Mesendoderm (in vitro differentiated cells): ENCODE measurements around the gene CYP2A7.
"Not testable (repeated sequence)": the region's sequence is repeated elsewhere in the genome, so short reads cannot be mapped to it uniquely, and the experiment has no call there.

Source experiments
- DNase-seq: peaks from one replicate; pipeline ENCODE4 v3.0.0; 2013
- H2AK5ac ChIP-seq: 2 replicates; pipeline ENCODE4 v1.6.1; 2013; ENCODE audit warnings: low read length, inconsistent platforms
- H2BK120ac ChIP-seq: 2 replicates; pipeline ENCODE4 v1.6.1; 2013; ENCODE audit warnings: low read depth, mild to moderate bottlenecking, low read length, moderate library complexity, mixed read lengths
- H2BK15ac ChIP-seq: replicated peaks from 2 replicates; pipeline ENCODE4 v1.6.1; 2013; ENCODE audit warnings: low read depth, mild to moderate bottlenecking, moderate library complexity
- H2BK5ac ChIP-seq: 2 replicates; pipeline ENCODE4 v1.6.1; 2013; ENCODE audit warnings: low read length, inconsistent platforms
- H3K18ac ChIP-seq: 2 replicates; pipeline ENCODE4 v1.6.1; 2013; ENCODE audit warnings: mild to moderate bottlenecking, low read length, mixed read lengths
- H3K23ac ChIP-seq: one replicate; pipeline ENCODE4 v1.6.1; 2013; ENCODE audit warnings: low read length
- H3K27ac ChIP-seq: 2 replicates; pipeline ENCODE4 v1.5.1; 2013; ENCODE audit warnings: low read depth, mild to moderate bottlenecking, inconsistent platforms, low read length, moderate library complexity
- H3K27me3 ChIP-seq: 2 replicates; pipeline ENCODE4 v1.6.1; 2013; ENCODE audit warnings: low read length, control low read depth, mild to moderate bottlenecking, inconsistent platforms; ENCODE audit not compliant: insufficient read depth, poor library complexity
- H3K36me3 ChIP-seq: 2 replicates; pipeline ENCODE4 v1.6.1; 2013; ENCODE audit warnings: low read length, inconsistent platforms; ENCODE audit not compliant: control insufficient read depth, insufficient read depth
- H3K4ac ChIP-seq: one replicate; pipeline ENCODE4 v1.6.1; 2013; ENCODE audit warnings: low read depth, mild to moderate bottlenecking, low read length, moderate library complexity
- H3K4me1 ChIP-seq: 2 replicates; pipeline ENCODE4 v1.6.1; 2013; ENCODE audit warnings: low read depth, low read length, inconsistent platforms; ENCODE audit not compliant: control insufficient read depth
- H3K4me2 ChIP-seq: 2 replicates; pipeline ENCODE4 v1.6.1; 2013; ENCODE audit warnings: low read length
- H3K4me3 ChIP-seq: 2 replicates; pipeline ENCODE4 v1.5.1; 2013; ENCODE audit warnings: mild to moderate bottlenecking, low read length
- H3K56ac ChIP-seq: one replicate; pipeline ENCODE4 v1.6.1; 2013; ENCODE audit warnings: low read length
- H3K79me1 ChIP-seq: 2 replicates; pipeline ENCODE4 v1.6.1; 2013; ENCODE audit warnings: low read length, inconsistent platforms
- H3K79me2 ChIP-seq: 2 replicates; pipeline ENCODE4 v1.6.1; 2013; ENCODE audit warnings: mild to moderate bottlenecking, low read length; ENCODE audit not compliant: control insufficient read depth, insufficient read depth
- H3K9ac ChIP-seq: 2 replicates; pipeline ENCODE4 v1.6.1; 2013; ENCODE audit warnings: low read length, inconsistent platforms
- H4K5ac ChIP-seq: one replicate; pipeline ENCODE4 v1.6.1; 2013; ENCODE audit warnings: low read length
- H4K8ac ChIP-seq: one replicate; pipeline ENCODE4 v1.6.1; 2013; ENCODE audit warnings: low read depth, mild to moderate bottlenecking, control low read depth, low read length, moderate library complexity
- WGBS: extraction: QIAGEN DNeasy Blood & Tissue Kit; methylation state at CpG from one replicate; pipeline ENCODE4 v1.1.7; 2013; ENCODE audit warnings: low lambda C conversion rate, missing lambda C conversion rate; ENCODE audit not compliant: insufficient coverage; ENCODE audit errors: extremely low coverage; 5-methylcytosine and 5-hydroxymethylcytosine counted together

The CYP2A7 gene

GRCh38 chr19:40874874-40875273, 7.2 kb downstream of the CYP2A7 start:
- not testable (repeated sequence) for H3K4me2 ChIP-seq, H3K79me2 ChIP-seq

GRCh38 chr19:40873873-40874272, 8.2 kb downstream of the CYP2A7 start:
- no CpG with 5 or more reads among the region's 2 CpGs for WGBS
- not testable (repeated sequence) for H3K4me3 ChIP-seq, H3K79me1 ChIP-seq, H4K5ac ChIP-seq, H2BK15ac ChIP-seq, H3K79me2 ChIP-seq, H3K4me2 ChIP-seq, H3K27me3 ChIP-seq, H3K23ac ChIP-seq, H3K18ac ChIP-seq, DNase-seq, H3K9ac ChIP-seq, H3K36me3 ChIP-seq, H4K8ac ChIP-seq, H3K56ac ChIP-seq, H2AK5ac ChIP-seq, H3K4me1 ChIP-seq, H2BK5ac ChIP-seq, H2BK120ac ChIP-seq, H3K27ac ChIP-seq, H3K4ac ChIP-seq

More at GRCh38 chr19:40874874-40875273, 7.2 kb downstream of the CYP2A7 start:
- not testable (repeated sequence) for H3K23ac ChIP-seq, H3K4me1 ChIP-seq, H3K4ac ChIP-seq, H3K4me3 ChIP-seq, H3K27ac ChIP-seq, H3K27me3 ChIP-seq, DNase-seq, H2BK120ac ChIP-seq, H3K9ac ChIP-seq, H4K5ac ChIP-seq, H2BK5ac ChIP-seq, H3K56ac ChIP-seq, H3K36me3 ChIP-seq, H4K8ac ChIP-seq, H3K79me1 ChIP-seq, H2AK5ac ChIP-seq, H2BK15ac ChIP-seq, H3K18ac ChIP-seq
- no CpG with 5 or more reads among the region's 4 CpGs for WGBS

- Histone ChIP-seq H2BK120ac (no peak overlapping the region), H2AK5ac (no peak overlapping the region), H3K4me3 (no peak overlapping the region), H2BK15ac (no peak overlapping the region), H2BK5ac (no peak overlapping the region), H3K18ac (no peak overlapping the region), H3K27me3 (peaks cover 2% of the 10 kb centered on the region), H3K79me1 (no peaks in the 10 kb centered on the region), H4K5ac (no peak overlapping the region), H3K23ac (no peak overlapping the region), H3K4me2 (no peak overlapping the region), H4K8ac (no peak overlapping the region), H3K4ac (no peak overlapping the region), H3K27ac (no peak overlapping the region), H3K56ac (no peak overlapping the region), H3K9ac (no peak overlapping the region), H3K4me1 (no peaks in the 10 kb centered on the region), H3K36me3 (no peaks in the 10 kb centered on the region), H3K79me2 (no peaks in the 10 kb centered on the region)
- no peak for DNase-seq
- no CpG with 5 or more reads among the region's 2 CpGs for WGBS
Observed at GRCh38 chr19:40872209-40872608, 9.8 kb downstream of the CYP2A7 start.

- no peak overlapping the region for H3K56ac ChIP-seq
- H3K4me1 ChIP-seq = no peaks in the 10 kb centered on the region
- no peak overlapping the region for H3K4me2 ChIP-seq
- no peak overlapping the region for H3K9ac ChIP-seq
- H3K79me1 ChIP-seq = no peaks in the 10 kb centered on the region
- DNase-seq = no peak
- H2AK5ac ChIP-seq = no peak overlapping the region
- H3K18ac ChIP-seq = no peak overlapping the region
- no peak overlapping the region for H3K23ac ChIP-seq
- H4K5ac ChIP-seq = no peak overlapping the region
- no peak overlapping the region for H4K8ac ChIP-seq
- no peak overlapping the region for H2BK5ac ChIP-seq
- WGBS = no CpG with 5 or more reads among the region's 7 CpGs
- no peak overlapping the region for H2BK15ac ChIP-seq
- H3K79me2 ChIP-seq = no peaks in the 10 kb centered on the region
- no peak overlapping the region for H3K4ac ChIP-seq
- H2BK120ac ChIP-seq = no peak overlapping the region
- no peak overlapping the region for H3K27ac ChIP-seq
- no peaks in the 10 kb centered on the region for H3K36me3 ChIP-seq
- H3K4me3 ChIP-seq = no peak overlapping the region
- no peaks in the 10 kb centered on the region for H3K27me3 ChIP-seq
Observed at GRCh38 chr19:40867701-40868100, 14.3 kb downstream of the CYP2A7 start.

GRCh38 chr19:40864739-40865496, 17.1 kb downstream of the CYP2A7 start:
- not testable (repeated sequence) for H2BK120ac ChIP-seq, H4K5ac ChIP-seq, H3K79me2 ChIP-seq, H2BK5ac ChIP-seq, H3K4me1 ChIP-seq, H3K36me3 ChIP-seq, H3K27me3 ChIP-seq, H3K23ac ChIP-seq, H3K4ac ChIP-seq, H3K4me3 ChIP-seq, H2BK15ac ChIP-seq, H3K18ac ChIP-seq, H3K56ac ChIP-seq, H3K4me2 ChIP-seq, H3K9ac ChIP-seq, H4K8ac ChIP-seq, H3K79me1 ChIP-seq, DNase-seq, H2AK5ac ChIP-seq, H3K27ac ChIP-seq
- WGBS = no CpG with 5 or more reads among the region's 9 CpGs

GRCh38 chr19:40862785-40863184, 19.2 kb downstream of the CYP2A7 start:
- no peak overlapping the region for H3K4me3 ChIP-seq
- no peak overlapping the region for H2BK120ac ChIP-seq
- no peak overlapping the region for H4K8ac ChIP-seq
- no peak overlapping the region for H2AK5ac ChIP-seq
- no peak overlapping the region for H2BK5ac ChIP-seq
- no peak overlapping the region for H3K18ac ChIP-seq
- H3K27ac ChIP-seq = no peak overlapping the region
- DNase-seq = no peak
- no peaks in the 10 kb centered on the region for H3K36me3 ChIP-seq
- H3K4ac ChIP-seq = no peak overlapping the region
- H2BK15ac ChIP-seq = no peak overlapping the region
- no CpG with 5 or more reads among the region's 4 CpGs for WGBS
- no peak overlapping the region for H3K23ac ChIP-seq
- H3K79me1 ChIP-seq = no peaks in the 10 kb centered on the region
- H4K5ac ChIP-seq = no peak overlapping the region
- no peak overlapping the region for H3K56ac ChIP-seq
- H3K79me2 ChIP-seq = no peaks in the 10 kb centered on the region
- H3K4me2 ChIP-seq = no peak overlapping the region
- no peak overlapping the region for H3K9ac ChIP-seq
- H3K4me1 ChIP-seq = no peaks in the 10 kb centered on the region
- H3K27me3 ChIP-seq = no peaks in the 10 kb centered on the region
